ENCODE results near the gene SLC30A5.
"Not testable (repeated sequence)": the region's sequence is repeated elsewhere in the genome, so short reads cannot be mapped to it uniquely, and the experiment has no call there.

The SLC30A5 gene

GRCh38 chr5:69093771-69094482 lies at the start of gene SLC30A5:
Gene SLC30A5, plus strand, starts transcription at chr5:69094014. Its CDS starts 242 bp downstream, at chr5:69094256.
- Histone ChIP-seq H3K36me3 (ENCODE audit: insufficient read depth) (no peaks in the 10 kb centered on the region), H3K4me2 (peak within 1 kb of the TSS; percentile 97), H3K27ac (peak within 1 kb of the TSS; percentile 76), H2AFZ (ENCODE audit: low read depth) (peak within 1 kb of the TSS; percentile 80), H4K20me1 (ENCODE audit: insufficient read depth) (0 out of 2 replicates have a peak, but pooled peaks cover 6% of the 10 kb centered on the region), H3K79me2 (ENCODE audit: insufficient read depth, low read depth) (peaks cover 49% of the 10 kb centered on the region), H3K27me3 (ENCODE audit: insufficient read depth, low read depth) (no peaks in the 10 kb centered on the region), H3K4me3 (IDR thresholded peaks at IDR 0.05; ENCODE audit: insufficient read depth, low read depth, low read length) (peak within 1 kb of the TSS; percentile 58), H3K9ac (peak within 1 kb of the TSS; percentile 92), H3K4me1 (ENCODE audit: low read depth, poor library complexity, severe bottlenecking) (peaks cover 57% of the 10 kb centered on the region)
- peak; percentile 80 for TF ChIP-seq CTCF (conservative IDR thresholded peaks at IDR 0.05; ENCODE audit: low read depth, low read length)

- H2AFZ ChIP-seq (ENCODE audit: low read depth), result peak overlapping the region; percentile 75; the same call in 1 of the 2 replicates
- peaks cover 65% of the 10 kb centered on the region for H3K4me1 ChIP-seq (ENCODE audit: low read depth, poor library complexity, severe bottlenecking)
- H3K4me2 ChIP-seq, result peak overlapping the region; percentile 87
- peak overlapping the region; percentile 66 for H3K9ac ChIP-seq
- H3K36me3 ChIP-seq (ENCODE audit: insufficient read depth); H4K20me1 ChIP-seq (ENCODE audit: insufficient read depth); H3K27me3 ChIP-seq (ENCODE audit: insufficient read depth, low read depth); H3K79me2 ChIP-seq (ENCODE audit: insufficient read depth, low read depth); H3K4me3 ChIP-seq (IDR thresholded peaks at IDR 0.05; ENCODE audit: insufficient read depth, low read depth, low read length): not testable (repeated sequence)
- peak overlapping the region; percentile 97 for H3K27ac ChIP-seq
Measured at GRCh38 chr5:69045213-69045612, 48.6 kb upstream of the SLC30A5 start.

- no peaks in the 10 kb centered on the region for H4K20me1 ChIP-seq (ENCODE audit: insufficient read depth)
- peak overlapping the region; percentile 66; the same call in 1 of the 2 replicates for H3K9ac ChIP-seq
- peak overlapping the region; percentile 97 for H3K27ac ChIP-seq
- no peaks in the 10 kb centered on the region for H3K36me3 ChIP-seq (ENCODE audit: insufficient read depth)
- H3K79me2 ChIP-seq (ENCODE audit: insufficient read depth, low read depth), result no peaks in the 10 kb centered on the region
- no peaks in the 10 kb centered on the region for H3K27me3 ChIP-seq (ENCODE audit: insufficient read depth, low read depth)
- no peak for TF ChIP-seq CTCF (conservative IDR thresholded peaks at IDR 0.05; ENCODE audit: low read depth, low read length)
- peaks cover 65% of the 10 kb centered on the region for H3K4me1 ChIP-seq (ENCODE audit: low read depth, poor library complexity, severe bottlenecking)
- peak overlapping the region; percentile 87 for H3K4me2 ChIP-seq
- peak overlapping the region; percentile 75 for H2AFZ ChIP-seq (ENCODE audit: low read depth)
- H3K4me3 ChIP-seq (IDR thresholded peaks at IDR 0.05; ENCODE audit: insufficient read depth, low read depth, low read length), result no peak overlapping the region
Measured at GRCh38 chr5:69046375-69046957, 47.3 kb upstream of the SLC30A5 start.

- Histone ChIP-seq H3K27ac (no peak overlapping the region), H3K36me3 (ENCODE audit: insufficient read depth) (no peaks in the 10 kb centered on the region), H3K4me1 (ENCODE audit: low read depth, poor library complexity, severe bottlenecking) (peaks cover 55% of the 10 kb centered on the region), H3K4me3 (IDR thresholded peaks at IDR 0.05; ENCODE audit: insufficient read depth, low read depth, low read length) (no peak overlapping the region), H3K27me3 (ENCODE audit: insufficient read depth, low read depth) (no peaks in the 10 kb centered on the region), H3K9ac (no peak overlapping the region), H4K20me1 (ENCODE audit: insufficient read depth) (no peaks in the 10 kb centered on the region), H2AFZ (ENCODE audit: low read depth) (0 out of 2 replicates have a peak overlapping the region, but pooled peaks have one; percentile 3), H3K79me2 (ENCODE audit: insufficient read depth, low read depth) (no peaks in the 10 kb centered on the region), H3K4me2 (no peak overlapping the region)
- TF ChIP-seq CTCF (conservative IDR thresholded peaks at IDR 0.05; ENCODE audit: low read depth, low read length), result peak; percentile 56
Measured at GRCh38 chr5:69048230-69048629, 45.6 kb upstream of the SLC30A5 start.

GRCh38 chr5:69049151-69049550 lies 44.7 kb upstream of the SLC30A5 start:
- Histone ChIP-seq H3K9ac (no peak overlapping the region), H3K27me3 (ENCODE audit: insufficient read depth, low read depth) (no peaks in the 10 kb centered on the region), H3K27ac (no peak overlapping the region), H3K36me3 (ENCODE audit: insufficient read depth) (no peaks in the 10 kb centered on the region), H4K20me1 (ENCODE audit: insufficient read depth) (no peaks in the 10 kb centered on the region), H2AFZ (ENCODE audit: low read depth) (no peak overlapping the region), H3K4me2 (no peak overlapping the region), H3K4me1 (ENCODE audit: low read depth, poor library complexity, severe bottlenecking) (peaks cover 46% of the 10 kb centered on the region), H3K79me2 (ENCODE audit: insufficient read depth, low read depth) (no peaks in the 10 kb centered on the region), H3K4me3 (IDR thresholded peaks at IDR 0.05; ENCODE audit: insufficient read depth, low read depth, low read length) (no peak overlapping the region)
- TF ChIP-seq CTCF (conservative IDR thresholded peaks at IDR 0.05; ENCODE audit: low read depth, low read length), result no peak
